ENCODE results near the gene LNX1.
"Not testable (repeated sequence)": the region's sequence is repeated elsewhere in the genome, so short reads cannot be mapped to it uniquely, and the experiment has no call there.

LNX1 gene

DNA sequence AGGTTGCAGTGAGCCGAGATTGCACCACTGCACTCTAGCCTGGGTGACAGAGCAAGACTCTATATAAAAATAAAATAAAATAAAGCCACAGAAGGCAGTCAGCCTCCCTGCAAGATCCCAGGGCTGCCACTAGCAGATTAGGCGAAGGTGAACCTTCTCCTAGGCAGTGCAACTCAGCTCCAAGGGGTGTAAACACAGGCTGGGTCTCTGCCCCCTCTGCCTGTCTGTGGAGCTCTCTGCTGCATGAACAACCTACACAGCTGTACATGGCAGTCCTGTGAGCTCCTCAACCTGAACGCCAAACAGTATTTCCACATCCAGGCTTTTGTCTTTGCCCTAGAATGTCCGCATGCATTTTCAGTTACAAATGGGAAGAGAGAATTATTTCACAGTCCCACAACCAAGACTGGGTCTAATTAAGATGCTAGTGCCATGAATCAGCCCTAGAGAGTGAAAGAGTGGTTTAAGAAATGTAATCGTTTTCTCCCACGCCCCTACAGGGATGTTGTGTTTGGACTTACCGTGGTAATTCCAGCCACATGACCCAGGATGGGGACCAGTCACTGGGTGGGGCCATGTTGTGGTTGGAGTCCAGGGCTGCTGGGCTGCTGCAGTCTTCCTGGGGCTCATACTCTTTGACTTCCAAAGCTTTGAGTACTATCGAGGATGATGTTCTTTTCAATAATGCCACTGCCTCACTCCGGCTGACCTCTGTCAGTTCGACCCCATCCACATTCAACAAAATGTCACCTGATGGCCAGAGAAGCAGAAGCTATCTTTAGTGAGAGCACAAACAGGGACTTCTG is 114.9 kb downstream of the LNX1 start:
- Histone ChIP-seq H3K27me3 (replicated peaks; ENCODE audit: control insufficient read depth, insufficient read depth, low read length) (peaks cover 1% of the 10 kb centered on the region; the same call in 1 of the 2 replicates), H3K36me3 (ENCODE audit: control insufficient read depth, insufficient read depth, low read length) (no peaks in the 10 kb centered on the region)
- TF ChIP-seq, protein P1, sequence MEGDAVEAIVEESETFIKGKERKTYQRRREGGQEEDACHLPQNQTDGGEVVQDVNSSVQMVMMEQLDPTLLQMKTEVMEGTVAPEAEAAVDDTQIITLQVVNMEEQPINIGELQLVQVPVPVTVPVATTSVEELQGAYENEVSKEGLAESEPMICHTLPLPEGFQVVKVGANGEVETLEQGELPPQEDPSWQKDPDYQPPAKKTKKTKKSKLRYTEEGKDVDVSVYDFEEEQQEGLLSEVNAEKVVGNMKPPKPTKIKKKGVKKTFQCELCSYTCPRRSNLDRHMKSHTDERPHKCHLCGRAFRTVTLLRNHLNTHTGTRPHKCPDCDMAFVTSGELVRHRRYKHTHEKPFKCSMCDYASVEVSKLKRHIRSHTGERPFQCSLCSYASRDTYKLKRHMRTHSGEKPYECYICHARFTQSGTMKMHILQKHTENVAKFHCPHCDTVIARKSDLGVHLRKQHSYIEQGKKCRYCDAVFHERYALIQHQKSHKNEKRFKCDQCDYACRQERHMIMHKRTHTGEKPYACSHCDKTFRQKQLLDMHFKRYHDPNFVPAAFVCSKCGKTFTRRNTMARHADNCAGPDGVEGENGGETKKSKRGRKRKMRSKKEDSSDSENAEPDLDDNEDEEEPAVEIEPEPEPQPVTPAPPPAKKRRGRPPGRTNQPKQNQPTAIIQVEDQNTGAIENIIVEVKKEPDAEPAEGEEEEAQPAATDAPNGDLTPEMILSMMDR (IDR thresholded peaks at IDR 0.05; ENCODE audit: insufficient read depth, low read length, poor library complexity, severe bottlenecking): no peak

DNA sequence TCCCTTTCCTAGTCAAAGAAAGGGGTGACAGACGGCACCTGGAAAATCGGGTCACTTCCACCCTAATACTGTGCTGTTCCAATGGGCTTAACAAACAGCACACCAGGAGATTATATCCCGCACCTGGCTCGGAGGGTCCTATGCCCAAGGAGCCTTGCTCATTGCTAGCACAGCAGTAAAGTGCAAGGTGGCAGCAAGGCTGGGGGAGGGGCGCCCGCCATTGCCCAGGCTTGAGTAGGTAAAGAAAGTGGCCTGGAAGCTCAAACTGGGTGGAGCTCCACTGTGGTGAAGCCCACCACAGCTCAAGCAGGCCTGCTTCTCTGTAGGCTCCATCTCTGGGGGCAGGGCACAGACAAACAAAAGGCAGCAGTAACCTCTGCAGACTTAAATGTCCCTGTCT is 124.7 kb downstream of the LNX1 start:
- DNase-seq (ENCODE audit: extremely low read depth, insufficient read length); H3K27me3 ChIP-seq (replicated peaks; ENCODE audit: control insufficient read depth, insufficient read depth, low read length); H3K36me3 ChIP-seq (ENCODE audit: control insufficient read depth, insufficient read depth, low read length); H3K4me3 ChIP-seq (replicated peaks; ENCODE audit: low read depth, low read length): not testable (repeated sequence)

More for the DNA sequence above, 114.9 kb downstream of the LNX1 start:
- H3K4me3 ChIP-seq (replicated peaks; ENCODE audit: low read depth, low read length): no peak overlapping the region
- DNase-seq (ENCODE audit: extremely low read depth, insufficient read length): no peak

DNA sequence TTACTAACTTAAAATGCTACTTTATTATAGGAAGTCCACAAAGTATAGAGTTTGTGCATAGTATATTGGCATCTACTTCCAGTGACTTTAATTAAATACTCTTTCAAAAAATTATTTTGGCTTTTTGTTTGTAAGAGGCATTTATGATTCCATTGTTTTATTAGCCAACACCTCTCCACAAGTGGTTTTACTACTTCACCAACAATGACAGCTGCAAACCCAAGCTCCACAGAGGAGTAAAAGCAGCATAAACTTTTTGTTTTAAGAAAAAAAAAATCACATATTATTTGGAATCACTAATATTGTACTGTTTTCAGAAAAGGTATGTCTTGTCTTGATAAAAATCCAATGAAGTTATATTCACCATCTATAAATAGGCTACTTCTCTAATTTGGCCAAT is 125.4 kb downstream of the LNX1 start:
- Histone ChIP-seq H3K36me3 (ENCODE audit: control insufficient read depth, insufficient read depth, low read length) (peaks cover 2% of the 10 kb centered on the region; the same call in 1 of the 2 replicates), H3K4me3 (replicated peaks; ENCODE audit: low read depth, low read length) (no peak overlapping the region), H3K27me3 (replicated peaks; ENCODE audit: control insufficient read depth, insufficient read depth, low read length) (no peaks in the 10 kb centered on the region)
- no peak for DNase-seq (ENCODE audit: extremely low read depth, insufficient read length)
- TF ChIP-seq, protein P1 (IDR thresholded peaks at IDR 0.05; ENCODE audit: insufficient read depth, low read length, poor library complexity, severe bottlenecking): no peak

DNA sequence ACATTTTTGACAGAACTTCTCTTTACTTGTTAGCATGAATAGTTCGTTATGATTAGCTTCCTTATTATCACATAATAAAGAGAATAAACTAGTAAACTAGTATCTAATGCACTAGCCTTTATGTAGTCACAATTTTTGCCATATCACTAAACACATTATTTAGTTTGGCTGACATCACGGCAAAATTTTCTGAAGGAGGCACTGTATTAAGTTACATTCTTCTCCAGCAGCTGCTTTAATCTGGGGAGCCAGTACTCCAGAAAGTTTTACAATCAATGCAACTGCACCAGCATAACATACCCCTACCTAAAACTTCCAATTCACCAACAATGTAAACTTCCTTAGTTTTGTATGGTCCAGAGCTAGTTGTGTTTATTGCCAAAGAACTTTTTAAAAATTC is 126.0 kb downstream of the LNX1 start:
- TF ChIP-seq, protein P1 (IDR thresholded peaks at IDR 0.05; ENCODE audit: insufficient read depth, low read length, poor library complexity, severe bottlenecking): no peak
- Histone ChIP-seq H3K4me3 (replicated peaks; ENCODE audit: low read depth, low read length) (no peak overlapping the region), H3K36me3 (ENCODE audit: control insufficient read depth, insufficient read depth, low read length) (peaks cover 2% of the 10 kb centered on the region; the same call in 1 of the 2 replicates), H3K27me3 (replicated peaks; ENCODE audit: control insufficient read depth, insufficient read depth, low read length) (no peaks in the 10 kb centered on the region)
- no peak for DNase-seq (ENCODE audit: extremely low read depth, insufficient read length)

DNA sequence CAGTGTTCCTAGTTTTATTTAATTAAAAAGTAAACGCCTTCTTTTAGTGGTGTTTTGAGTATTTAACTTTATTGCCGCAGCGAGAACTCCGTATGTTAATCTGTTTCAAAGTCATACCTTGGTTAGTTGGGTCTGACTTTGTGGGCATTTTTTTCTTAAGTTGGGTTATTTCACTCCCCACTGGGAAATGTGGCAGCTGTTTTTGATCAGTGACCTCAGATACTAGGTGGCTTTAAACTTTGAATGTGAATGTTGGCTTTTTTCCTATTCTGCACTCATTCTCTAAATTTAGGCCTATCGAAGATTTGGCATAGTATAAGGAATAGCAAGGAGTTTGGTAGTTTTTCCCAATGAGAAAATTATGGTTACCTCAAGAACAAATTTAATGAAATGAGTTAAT is 127.9 kb downstream of the LNX1 start:
- H3K27me3 ChIP-seq (replicated peaks; ENCODE audit: control insufficient read depth, insufficient read depth, low read length): no peaks in the 10 kb centered on the region
- H3K4me3 ChIP-seq (replicated peaks; ENCODE audit: low read depth, low read length): no peak overlapping the region
- H3K36me3 ChIP-seq (ENCODE audit: control insufficient read depth, insufficient read depth, low read length): peaks cover 3% of the 10 kb centered on the region; the same call in 1 of the 2 replicates
- TF ChIP-seq, protein P1 (IDR thresholded peaks at IDR 0.05; ENCODE audit: insufficient read depth, low read length, poor library complexity, severe bottlenecking): no peak
- no peak for DNase-seq (ENCODE audit: extremely low read depth, insufficient read length)

DNA sequence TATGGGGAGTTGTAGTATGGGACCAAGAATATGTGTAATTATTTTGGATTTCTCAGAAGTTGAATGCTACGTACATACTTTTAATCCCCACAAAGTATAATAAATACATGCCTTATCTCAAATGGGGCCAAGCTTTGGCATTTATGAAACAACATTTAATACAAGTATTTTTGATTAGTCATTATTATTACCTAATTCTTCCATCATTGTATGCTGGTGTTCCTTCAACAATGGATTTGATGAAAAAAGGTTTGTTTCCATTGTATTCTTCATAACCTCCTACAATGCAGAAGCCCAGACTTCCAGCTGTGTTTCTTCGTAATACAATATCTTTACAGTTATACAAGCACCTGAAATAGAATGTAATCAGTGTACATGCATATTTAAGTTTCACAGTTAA is 130.0 kb downstream of the LNX1 start:
- Histone ChIP-seq H3K27me3 (replicated peaks; ENCODE audit: control insufficient read depth, insufficient read depth, low read length) (no peaks in the 10 kb centered on the region), H3K36me3 (ENCODE audit: control insufficient read depth, insufficient read depth, low read length) (peaks cover 3% of the 10 kb centered on the region), H3K4me3 (replicated peaks; ENCODE audit: low read depth, low read length) (no peak overlapping the region)
- TF ChIP-seq, protein P1 (IDR thresholded peaks at IDR 0.05; ENCODE audit: insufficient read depth, low read length, poor library complexity, severe bottlenecking): no peak
- DNase-seq (ENCODE audit: extremely low read depth, insufficient read length): no peak
